B cell (primary cell): Measurements from ENCODE around the gene SEPTIN5. TPM values are rescaled to one million over a fixed set of nuclear protein-coding genes. Genes with fewer than 3 reads are reported as not detected.

Experiments
- ATAC-seq: fragments of 200-7000 bp; cut with Tn5 transposase; one replicate; pipeline ENCODE4 v1.10.0; 2021; ENCODE audit warnings: low read depth, mild to moderate bottlenecking, moderate number of reproducible peaks, moderate library complexity
- CTCF ChIA-PET: fragments of 350-600 bp; sonication (Branson Sonifier 250); formaldehyde crosslinking; loops from one replicate; lab custom pipeline; 2021; ENCODE audit warnings: antibody characterized with exemption, inconsistent platforms; lab: Charles Lee
- POLR2A ChIA-PET: fragments of 350-600 bp; sonication (Branson Sonifier 250); formaldehyde crosslinking; loops from one replicate; lab custom pipeline; 2021; ENCODE audit warnings: antibody characterized with exemption; lab: Charles Lee
- DNase-seq: peaks from one replicate; pipeline ENCODE4 v3.0.0; 2013
- H2AFZ ChIP-seq: 2 replicates; pipeline ENCODE4 v1.6.1; 2012; ENCODE audit warnings: mild to moderate bottlenecking, low read depth, low read length; ENCODE audit not compliant: insufficient read depth, poor library complexity, severe bottlenecking
- H3K27ac ChIP-seq, 2 donors: 1 replicate in 1 of 2; 2 replicates in 1 of 2; pipeline ENCODE4 v1.5.1; 2012 to 2013; ENCODE audit warnings: low read length in 2 of 2, mild to moderate bottlenecking in 2 of 2, moderate library complexity in 1 of 2
- H3K27me3 ChIP-seq, 4 experiments: fragments of 200-600 bp in 1 of 4; sonication (generic) in 1 of 4; replicated peaks in 1 of 4; 1 replicate in 2 of 4; 2 replicates in 2 of 4; pipeline versions ENCODE4 v1.6.1 to v1.7.0; 2013 to 2016; ENCODE audit warnings: low read length in 3 of 4, mild to moderate bottlenecking in 2 of 4, mixed read lengths in 1 of 4, moderate library complexity in 1 of 4; ENCODE audit not compliant: insufficient read depth in 4 of 4, control insufficient read depth in 3 of 4; ENCODE audit errors: control extremely low read depth in 1 of 4
- H3K36me3 ChIP-seq, 2 experiments: replicated peaks in 1 of 2; 1 replicate in 1 of 2; 2 replicates in 1 of 2; pipeline versions ENCODE4 v1.6.1 to v1.7.1; 2013; ENCODE audit warnings: low read length in 1 of 2; ENCODE audit not compliant: insufficient read depth in 2 of 2, control insufficient read depth in 1 of 2; ENCODE audit errors: control extremely low read depth in 1 of 2, extremely low read depth in 1 of 2
- H3K4me1 ChIP-seq, 2 donors: fragments of 200-600 bp in 1 of 2; sonication (generic) in 1 of 2; 1 replicate in 1 of 2; 2 replicates in 1 of 2; pipeline versions ENCODE4 v1.5.1 to v1.6.1; 2013 to 2017; ENCODE audit warnings: low read length in 2 of 2; ENCODE audit not compliant: control insufficient read depth in 2 of 2, insufficient read depth in 2 of 2
- H3K4me2 ChIP-seq: replicated peaks from 2 replicates; pipeline ENCODE3; 2012; ENCODE audit warnings: mild to moderate bottlenecking, low read depth, low read length; ENCODE audit not compliant: poor library complexity, severe bottlenecking
- H3K4me3 ChIP-seq, 5 experiments: fragments of 200-600 bp in 1 of 5; sonication (generic) in 1 of 5; 1 replicate in 3 of 5; 2 replicates in 2 of 5; pipeline versions ENCODE4 v1.5.1 to v1.7.0; 2011 to 2016; ENCODE audit warnings: low read length in 4 of 5, mild to moderate bottlenecking in 4 of 5, low read depth in 2 of 5, control low read depth in 1 of 5, moderate library complexity in 1 of 5; ENCODE audit not compliant: insufficient read depth in 1 of 5; ENCODE audit errors: control extremely low read depth in 1 of 5, extremely low read depth in 1 of 5
- H3K79me2 ChIP-seq: fragments of 200-600 bp; sonication (generic); one replicate; pipeline ENCODE4 v1.6.0; 2016; ENCODE audit warnings: low read length; ENCODE audit not compliant: control insufficient read depth, insufficient read depth
- H3K9ac ChIP-seq: fragments of 200-600 bp; sonication (generic); 2 replicates; pipeline ENCODE4 v1.6.1; 2017; ENCODE audit warnings: mild to moderate bottlenecking, low read length, moderate library complexity
- H3K9me3 ChIP-seq, 3 donors: one replicate each; pipeline versions ENCODE4 v1.6.1 to v1.7.1; 2013; ENCODE audit warnings: low read length in 2 of 3; ENCODE audit not compliant: control insufficient read depth in 2 of 3, insufficient read depth in 1 of 3; ENCODE audit errors: control extremely low read depth in 1 of 3
- H4K20me1 ChIP-seq: 2 replicates; pipeline ENCODE4 v1.6.0; 2012; ENCODE audit warnings: mild to moderate bottlenecking, low read length; ENCODE audit not compliant: insufficient read depth, control insufficient read depth, poor library complexity, severe bottlenecking
- H3K27ac Mint-ChIP-seq: one replicate; pipeline ENCODE4 v1.8.0; 2021; ENCODE audit warnings: mixed read lengths
- H3K27me3 Mint-ChIP-seq: one replicate; pipeline ENCODE4 v1.8.0; 2021; ENCODE audit warnings: mixed read lengths
- H3K4me1 Mint-ChIP-seq: one replicate; pipeline ENCODE4 v1.8.0; 2021; ENCODE audit warnings: mixed read lengths
- H3K4me3 Mint-ChIP-seq: one replicate; pipeline ENCODE4 v1.8.0; 2021; ENCODE audit warnings: mixed read lengths
- H3K9me3 Mint-ChIP-seq: one replicate; pipeline ENCODE4 v1.8.0; 2022; ENCODE audit warnings: mixed read lengths; ENCODE audit not compliant: insufficient read depth
- EZH2 ChIP-seq: IDR thresholded peaks from 2 replicates; pipeline ENCODE4 v1.6.1; 2012; ENCODE audit warnings: borderline replicate concordance, low read depth, mild to moderate bottlenecking, moderate library complexity, low read length; ENCODE audit not compliant: insufficient read depth, poor library complexity, severe bottlenecking
- WGBS: methylation state at CpG from one replicate; pipeline ENCODE4 v1.1.5; 2013; ENCODE audit warnings: missing lambda C conversion rate; ENCODE audit not compliant: insufficient coverage; 5-methylcytosine and 5-hydroxymethylcytosine counted together
- intact Hi-C: fragments of 100-400 bp; cut with micrococcal nuclease; formaldehyde crosslinking; loops from one replicate; pipeline ENCODE4 v1.10.0; 2022
- polyA plus RNA-seq: library from polyadenylated mRNA; depleted of rRNA; stranded (reverse); fragments of >200 nt; gene quantifications from 2 replicates; pipeline ENCODE4 v1.2.3, GENCODE V29; 2012
- total RNA-seq, 2 donors: library from RNA; stranded (reverse); fragments of 120-200 nt in 1 of 2; gene quantifications; 1 replicate in 1 of 2; 2 replicates in 1 of 2; pipeline versions ENCODE4 v1.2.3 to v1.2.4, GENCODE V29; 2013 to 2022
- TF ChIP-seq, protein P1 (sequence below): fragments of 200-600 bp; IDR thresholded peaks from one replicate; pipeline ENCODE4 v1.8.0; 2022; ENCODE audit warnings: antibody characterized with exemption, mild to moderate bottlenecking

SEPTIN5 gene
- total and polyA plus RNA-seq, 2 donors (not counting 1 experiment from before 2014, with no cell fraction given): 0.06 TPM; not detected in 1

DNA sequence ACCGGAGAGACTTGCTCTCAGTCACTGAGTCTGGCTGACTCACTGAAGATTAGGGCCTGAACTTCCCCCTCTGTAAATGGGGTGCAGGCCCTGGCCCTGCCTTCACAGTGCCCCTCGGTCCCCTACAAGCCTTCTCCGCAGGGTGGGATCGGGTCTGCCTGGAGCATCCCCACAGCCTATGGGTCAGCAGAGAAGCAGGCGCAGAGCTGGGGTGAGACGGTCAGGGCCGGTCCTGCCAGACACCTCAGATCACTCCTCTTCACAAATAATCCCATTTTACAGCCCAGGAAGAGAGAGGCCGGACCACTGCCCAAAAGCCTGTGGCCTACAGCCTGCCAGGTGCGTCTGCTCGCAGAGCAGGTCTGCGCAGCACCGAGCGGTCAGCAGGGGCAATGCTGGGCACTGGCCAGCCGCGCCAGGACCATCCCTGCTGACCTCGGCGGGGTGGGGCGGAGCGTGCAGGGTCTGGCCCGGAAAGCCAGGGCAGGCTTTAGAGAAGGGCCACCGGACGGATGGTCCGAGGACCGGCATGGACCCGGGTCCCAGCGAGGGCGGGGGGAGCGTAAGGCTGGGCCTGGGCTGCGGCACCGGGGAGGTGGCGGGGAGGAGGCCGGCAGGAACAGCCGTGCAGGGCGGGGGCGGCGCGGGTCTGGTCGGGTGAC, 522 bp upstream of the SEPTIN5 start:
- no peaks in the 10 kb centered on the region for H3K9me3 Mint-ChIP-seq
- Histone ChIP-seq H3K27ac (no peak overlapping the region), H2AFZ (no peak overlapping the region), H3K4me1 (peaks cover 17 to 21% of the 10 kb centered on the region in 2 donors), H3K4me3 (no peak overlapping the region), H3K4me2 (peak overlapping the region; percentile 80), H3K9ac (no peak overlapping the region), H3K36me3 (no peaks in the 10 kb centered on the region), H4K20me1 (no peaks in the 10 kb centered on the region), H3K79me2 (no peaks in the 10 kb centered on the region), H3K9me3 (peaks cover 0 to 8% (median 0%) of the 10 kb centered on the region in 3 donors), H3K27me3 (peaks cover 0 to 45% (median 17%) of the 10 kb centered on the region in 4 experiments)
- peaks cover 7% of the 10 kb centered on the region for H3K4me1 Mint-ChIP-seq
- TF ChIP-seq, protein P1, sequence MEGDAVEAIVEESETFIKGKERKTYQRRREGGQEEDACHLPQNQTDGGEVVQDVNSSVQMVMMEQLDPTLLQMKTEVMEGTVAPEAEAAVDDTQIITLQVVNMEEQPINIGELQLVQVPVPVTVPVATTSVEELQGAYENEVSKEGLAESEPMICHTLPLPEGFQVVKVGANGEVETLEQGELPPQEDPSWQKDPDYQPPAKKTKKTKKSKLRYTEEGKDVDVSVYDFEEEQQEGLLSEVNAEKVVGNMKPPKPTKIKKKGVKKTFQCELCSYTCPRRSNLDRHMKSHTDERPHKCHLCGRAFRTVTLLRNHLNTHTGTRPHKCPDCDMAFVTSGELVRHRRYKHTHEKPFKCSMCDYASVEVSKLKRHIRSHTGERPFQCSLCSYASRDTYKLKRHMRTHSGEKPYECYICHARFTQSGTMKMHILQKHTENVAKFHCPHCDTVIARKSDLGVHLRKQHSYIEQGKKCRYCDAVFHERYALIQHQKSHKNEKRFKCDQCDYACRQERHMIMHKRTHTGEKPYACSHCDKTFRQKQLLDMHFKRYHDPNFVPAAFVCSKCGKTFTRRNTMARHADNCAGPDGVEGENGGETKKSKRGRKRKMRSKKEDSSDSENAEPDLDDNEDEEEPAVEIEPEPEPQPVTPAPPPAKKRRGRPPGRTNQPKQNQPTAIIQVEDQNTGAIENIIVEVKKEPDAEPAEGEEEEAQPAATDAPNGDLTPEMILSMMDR: no peak
- TF ChIP-seq EZH2: no peak
- peak overlapping the region; percentile 80 for H3K4me3 Mint-ChIP-seq
- DNase-seq (peak; percentile 12), ATAC-seq (no peak)
- intact Hi-C loops: no loop called here
- CTCF ChIA-PET: no interaction called here
- POLR2A ChIA-PET: no interaction called here
- H3K27ac Mint-ChIP-seq: no peak overlapping the region
- 34% methylated on average over 36 of the region's 38 CpGs for WGBS
- peaks cover 27% of the 10 kb centered on the region for H3K27me3 Mint-ChIP-seq

DNA sequence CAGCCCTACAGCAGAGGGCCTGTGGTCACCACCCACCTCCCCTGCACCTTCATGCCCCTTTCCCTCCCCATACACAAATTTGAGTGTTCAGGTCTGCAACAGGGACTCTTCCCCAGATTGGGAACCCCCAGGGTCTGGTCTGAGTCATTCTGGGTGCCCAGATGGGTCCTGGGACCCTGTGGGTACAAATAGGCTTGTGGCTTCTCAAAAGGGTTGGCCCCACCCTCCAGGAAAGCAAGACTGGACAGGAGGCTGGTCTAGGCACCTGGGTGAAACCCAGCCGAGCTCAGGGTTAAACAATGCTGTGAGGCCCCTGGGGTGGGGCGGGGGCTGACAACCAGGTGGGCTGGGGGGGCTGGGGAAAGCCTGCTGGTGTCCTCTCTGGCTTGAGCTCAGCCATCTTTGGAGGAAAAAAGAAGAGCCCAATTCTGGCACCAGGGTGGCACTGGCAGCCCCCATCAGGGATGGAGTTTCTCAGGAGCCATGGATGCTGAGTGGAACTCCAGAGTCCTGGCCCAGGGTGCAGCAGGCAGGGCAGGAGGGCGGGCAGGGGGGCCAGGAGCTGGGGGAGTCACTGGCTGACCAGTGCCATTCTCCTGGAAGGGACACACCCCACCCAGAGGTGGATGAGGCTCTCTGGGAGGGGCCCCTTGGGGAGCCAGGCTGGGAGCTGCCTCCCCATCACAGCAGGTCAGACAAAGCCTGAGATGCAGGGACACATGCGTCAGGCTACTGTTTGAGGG, 1.1 kb downstream of the SEPTIN5 start:
- Histone ChIP-seq H4K20me1 (no peaks in the 10 kb centered on the region), H3K27me3 (peaks cover 0 to 57% (median 19%) of the 10 kb centered on the region in 4 experiments), H3K9ac (peak overlapping the region; percentile 42), H3K79me2 (no peaks in the 10 kb centered on the region), H3K27ac (no peak overlapping the region), H3K4me3 (peak overlapping the region in 1 of 5 experiments; percentile 23), H3K36me3 (no peaks in the 10 kb centered on the region), H3K9me3 (peaks cover 0 to 8% (median 0%) of the 10 kb centered on the region in 3 donors), H2AFZ (no peak overlapping the region), H3K4me2 (peak overlapping the region; percentile 80), H3K4me1 (peaks cover 17 to 26% of the 10 kb centered on the region in 2 donors)
- no peak for ATAC-seq
- Mint-ChIP-seq H3K4me3 (peak overlapping the region; percentile 72), H3K27ac (no peak overlapping the region), H3K9me3 (no peaks in the 10 kb centered on the region), H3K27me3 (peaks cover 35% of the 10 kb centered on the region), H3K4me1 (peaks cover 13% of the 10 kb centered on the region)
- CTCF ChIA-PET: interaction anchor here (0.6 kb wide), 1 partner anchor 53 kb away, joined by 3 read pairs; no protein-coding TSS in a partner anchor
- peak; percentile 10 for DNase-seq
- 67% methylated on average over 3 of the region's 4 CpGs for WGBS
- POLR2A ChIA-PET: no interaction called here
- TF ChIP-seq, protein P1: no peak
- no peak for TF ChIP-seq EZH2
- intact Hi-C loops: no loop called here
